ENCODE measurements around the gene ZBP1. TPM values are rescaled to one million over a fixed set of nuclear protein-coding genes. Genes with fewer than 3 reads are reported as not detected.

ZBP1 gene
- total RNA-seq, 1 donor from 2014 or later = not detected

DNA sequence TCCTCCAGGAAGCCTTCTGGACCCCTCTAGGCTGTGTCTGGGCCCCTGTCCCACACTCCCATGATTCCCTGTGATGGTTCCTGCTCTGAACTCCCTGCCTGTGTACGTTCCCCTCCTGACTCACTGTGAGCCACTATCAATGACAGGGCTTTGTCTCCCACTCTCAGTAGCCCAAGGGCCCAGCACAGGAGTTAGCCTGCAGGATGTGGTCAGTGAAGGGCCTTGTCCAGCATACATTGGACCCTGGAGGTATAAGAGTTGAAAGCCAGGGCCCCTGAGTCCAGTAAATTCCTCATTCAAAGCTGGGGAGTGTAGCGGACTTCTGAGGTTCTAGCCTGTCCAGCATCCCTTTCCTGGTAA is 19.0 kb downstream of the ZBP1 start:
- no peak for DNase-seq (ENCODE audit: low read depth, low spot score)

DNA sequence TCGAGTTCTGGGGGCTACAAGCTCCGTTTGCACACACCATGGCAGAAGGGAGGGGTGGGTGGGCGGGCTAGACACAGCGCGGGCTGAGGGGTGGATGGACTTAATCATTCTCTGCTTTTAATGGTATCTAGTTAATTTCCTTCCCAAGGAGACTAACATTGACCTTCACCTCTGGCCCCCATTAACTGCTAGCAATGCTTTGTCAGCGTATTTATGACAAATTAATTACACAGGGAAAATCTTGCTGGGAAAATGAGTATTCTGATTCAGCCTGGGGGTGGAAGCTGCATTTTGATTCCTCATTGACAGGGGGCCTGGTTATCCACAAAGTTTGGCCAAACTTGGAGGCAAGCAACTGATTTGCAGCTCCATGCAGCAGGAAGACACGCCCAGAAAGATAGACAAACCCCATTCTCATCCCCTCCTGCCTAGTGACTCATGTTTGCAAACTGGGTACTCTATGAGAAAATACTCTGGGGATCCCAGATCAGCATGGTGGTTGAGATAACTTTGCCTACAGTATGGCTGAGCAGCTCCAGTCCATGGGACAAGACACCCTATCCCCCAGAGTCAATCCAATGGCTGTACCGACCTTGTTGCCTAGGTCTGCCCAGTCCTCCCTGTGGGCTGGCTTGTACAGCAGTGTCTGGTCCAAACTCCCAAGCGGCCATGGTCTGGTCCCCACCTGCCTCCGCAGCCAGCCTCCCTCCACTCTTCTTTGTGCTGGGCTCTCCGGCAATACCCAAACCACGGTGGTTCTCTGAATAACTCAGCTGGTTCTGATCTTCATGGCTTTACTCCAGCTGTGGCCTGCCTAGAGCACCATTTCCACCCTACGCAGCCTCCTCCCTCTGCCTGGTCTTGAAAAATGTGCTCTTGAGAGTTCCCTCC is 19.7 kb downstream of the ZBP1 start:
- DNase-seq (ENCODE audit: low read depth, low spot score) = no peak

DNA sequence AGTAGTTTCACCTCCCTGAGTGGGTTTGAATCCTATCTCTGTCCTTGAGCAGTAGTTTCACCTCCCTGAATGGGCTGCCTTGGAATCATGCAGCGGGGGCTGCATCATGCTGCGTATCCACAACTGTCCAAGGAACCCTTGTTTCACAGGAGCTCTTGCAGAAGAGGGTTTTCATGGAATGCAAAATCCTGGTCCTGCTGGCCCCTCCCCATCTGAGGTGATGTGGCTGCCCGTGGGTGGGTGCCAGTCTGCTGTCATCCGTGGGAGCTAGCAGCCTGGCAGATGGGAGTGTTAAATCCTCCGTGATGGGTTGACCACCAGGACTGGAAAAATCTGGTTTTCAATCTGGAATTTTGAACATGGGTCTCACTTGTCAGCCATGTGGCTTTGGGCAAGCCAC is 21.7 kb downstream of the ZBP1 start:
- DNase-seq (ENCODE audit: low read depth, low spot score) = no peak

DNA sequence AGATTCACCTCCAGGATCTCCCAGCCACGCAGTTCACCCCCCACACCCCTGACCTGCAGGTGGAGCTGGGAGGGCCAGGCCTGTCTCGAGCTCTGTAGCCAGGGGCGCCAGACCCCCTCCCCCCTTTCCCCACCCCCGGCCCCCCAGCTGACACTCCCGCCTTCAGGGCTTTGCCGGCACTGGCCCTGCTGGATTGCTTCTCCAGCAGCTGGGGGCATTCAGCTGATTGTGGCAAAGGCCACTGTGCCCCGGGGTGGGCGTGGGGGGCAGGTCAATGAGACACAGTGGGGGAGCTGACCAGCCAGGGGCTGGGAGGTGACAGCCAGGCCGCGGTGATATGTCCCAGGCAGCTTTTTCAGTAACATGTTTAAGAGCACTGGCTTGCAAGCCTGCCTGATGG is 22.2 kb downstream of the ZBP1 start:
- DNase-seq (ENCODE audit: low read depth, low spot score) = no peak

DNA sequence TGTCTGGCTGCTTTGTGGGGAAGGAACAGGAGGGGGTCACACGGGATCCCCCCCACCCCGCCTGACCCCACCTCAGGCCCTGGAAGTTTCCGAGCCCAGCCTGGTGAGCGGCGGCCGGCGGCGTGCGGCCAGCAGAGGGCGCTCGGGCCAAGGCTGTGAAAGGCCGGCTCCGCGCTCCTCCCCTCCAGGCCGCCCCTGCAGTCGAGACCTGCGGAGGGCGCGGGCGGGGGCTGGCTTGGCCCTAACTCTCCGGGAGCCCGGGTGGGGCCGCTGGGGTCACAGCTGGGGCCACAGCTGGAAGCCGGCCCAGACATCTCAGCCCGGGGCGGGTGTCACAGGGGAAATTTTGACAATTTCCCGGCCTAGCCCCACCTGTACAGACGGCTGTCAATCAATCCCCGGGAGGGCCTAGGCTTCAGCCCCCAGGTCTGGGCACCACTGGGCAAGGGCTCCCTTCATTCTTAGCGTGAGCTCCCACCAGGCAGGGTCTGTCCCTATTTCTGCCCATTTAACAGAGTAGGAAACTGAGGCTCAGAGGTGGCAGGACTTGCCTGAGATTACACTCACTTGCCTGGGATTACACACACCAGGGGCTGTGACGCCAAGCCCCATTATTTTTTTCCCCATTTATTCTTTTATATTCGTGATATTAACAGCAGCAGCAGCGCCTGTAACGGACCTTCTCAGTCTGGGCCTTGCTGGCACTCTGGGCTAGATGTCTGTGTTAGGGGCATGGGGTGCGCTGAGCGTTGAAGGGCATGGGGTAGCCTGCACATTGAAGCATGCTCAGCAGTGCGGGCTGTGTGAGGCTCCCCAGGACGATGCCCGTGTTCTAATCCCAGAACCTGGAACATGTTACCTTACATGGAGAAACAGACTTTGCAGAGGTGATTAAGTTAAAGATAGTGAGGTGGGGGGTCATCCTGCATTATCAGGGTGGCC is 23.0 kb downstream of the ZBP1 start:
- no peak for DNase-seq (ENCODE audit: low read depth, low spot score)

DNA sequence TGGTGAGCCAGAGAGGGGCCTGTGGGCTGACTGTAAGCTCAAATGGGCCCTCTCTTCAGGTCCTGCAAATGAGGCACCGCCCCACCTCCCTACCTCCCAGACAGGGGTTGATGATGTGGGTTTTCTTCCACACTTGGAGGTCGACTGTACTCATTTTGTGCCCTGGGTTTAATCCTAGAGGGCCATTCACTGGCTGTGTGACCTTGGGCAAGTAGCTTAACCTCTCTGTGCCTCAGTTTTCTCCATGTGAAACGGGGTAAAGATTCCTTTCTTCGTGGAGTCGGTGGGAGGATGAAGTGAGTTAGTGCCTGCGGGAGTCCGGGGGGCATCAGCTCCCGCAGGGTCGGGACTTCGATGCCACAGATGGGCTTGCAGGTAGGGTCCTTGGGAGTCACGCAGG is 23.9 kb downstream of the ZBP1 start:
- DNase-seq (ENCODE audit: low read depth, low spot score) = no peak

DNA sequence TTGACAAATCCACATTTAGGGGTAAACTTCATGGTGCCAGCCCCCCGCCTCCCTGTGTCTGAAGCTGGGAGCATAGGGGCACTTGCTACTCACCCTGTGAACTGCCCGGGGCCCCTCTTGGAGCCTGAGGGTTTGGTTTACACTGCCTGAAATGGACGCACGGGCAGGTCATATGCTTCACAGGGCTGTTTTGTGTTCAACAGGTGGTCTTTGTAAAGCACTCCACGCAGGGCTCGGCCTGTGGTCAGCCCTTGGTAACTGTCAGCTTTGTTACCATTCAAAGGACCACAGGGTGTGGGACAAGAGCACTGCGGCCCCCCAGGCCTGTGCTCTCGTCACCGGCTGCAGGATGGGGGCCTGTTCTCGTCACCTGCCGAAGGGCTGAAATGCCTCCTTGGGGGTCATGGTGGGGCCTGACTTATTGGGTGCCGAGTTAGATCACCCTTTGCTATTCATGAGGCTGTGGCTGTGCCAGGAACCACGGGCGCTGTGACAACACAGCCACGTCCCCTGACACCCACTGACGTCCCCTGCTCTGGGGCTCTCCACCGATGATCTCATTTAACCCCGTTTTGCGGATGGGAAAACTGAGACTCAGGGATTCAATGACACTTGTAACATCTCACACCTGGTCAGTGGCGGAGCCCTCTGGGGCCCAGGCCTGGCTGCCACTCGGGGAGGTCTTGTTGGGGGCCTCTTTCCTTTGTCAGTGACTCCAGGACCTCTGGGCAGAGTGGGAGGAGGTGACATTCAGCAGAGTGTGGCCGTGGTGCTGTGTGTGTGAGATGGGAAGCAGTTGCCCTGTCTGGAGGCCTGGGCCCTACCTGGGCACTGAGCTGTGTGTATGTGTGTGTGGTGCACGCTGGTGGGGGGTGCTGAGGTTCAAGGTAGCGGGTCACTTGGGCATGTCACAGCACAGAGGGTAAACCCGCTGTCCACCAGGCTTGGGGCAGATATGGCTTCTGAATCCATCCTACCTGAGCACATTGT is 24.9 kb downstream of the ZBP1 start:
- no peak for DNase-seq (ENCODE audit: low read depth, low spot score)

DNA sequence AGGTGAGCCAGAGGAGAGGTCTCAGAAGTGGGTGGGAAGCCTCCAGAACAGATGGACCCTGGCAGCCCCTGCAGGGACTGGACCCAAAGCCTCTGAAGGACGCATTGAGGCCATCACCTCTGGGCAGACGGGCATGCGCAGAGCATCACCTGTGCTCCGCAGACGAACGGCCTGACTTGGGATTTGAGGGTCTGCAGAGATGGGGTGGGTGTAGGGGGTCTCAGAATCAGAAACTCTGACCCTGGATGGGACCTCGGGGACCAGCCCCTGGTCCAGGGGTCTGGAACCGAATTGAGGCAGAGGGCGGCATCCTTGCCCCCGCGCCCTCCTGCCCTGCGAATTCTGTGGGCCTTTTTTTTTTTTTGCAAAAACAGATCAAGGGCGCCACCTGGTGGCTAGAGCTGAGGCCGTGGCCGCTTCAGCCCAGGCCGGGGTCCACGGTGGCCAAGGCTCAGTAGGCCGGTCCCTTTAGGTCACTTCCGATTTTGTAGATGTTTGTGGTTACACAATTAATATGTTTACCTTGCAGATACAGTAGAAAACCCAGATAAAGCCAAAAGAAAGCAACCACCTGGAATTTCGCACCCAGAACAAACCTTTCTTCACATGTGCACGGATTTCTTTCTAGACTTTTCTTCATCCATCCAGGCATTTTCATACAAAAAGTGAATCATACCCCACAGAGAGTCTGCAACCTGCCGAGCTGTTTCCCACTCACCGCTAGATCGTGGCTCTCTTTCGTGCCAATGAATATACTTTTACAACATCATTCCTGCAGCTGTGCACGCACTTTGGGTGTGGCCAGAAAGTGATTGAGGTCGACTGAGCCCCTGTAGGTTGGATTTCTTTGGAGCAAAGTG is 25.9 kb downstream of the ZBP1 start:
- no peak for DNase-seq (ENCODE audit: low read depth, low spot score)

DNA sequence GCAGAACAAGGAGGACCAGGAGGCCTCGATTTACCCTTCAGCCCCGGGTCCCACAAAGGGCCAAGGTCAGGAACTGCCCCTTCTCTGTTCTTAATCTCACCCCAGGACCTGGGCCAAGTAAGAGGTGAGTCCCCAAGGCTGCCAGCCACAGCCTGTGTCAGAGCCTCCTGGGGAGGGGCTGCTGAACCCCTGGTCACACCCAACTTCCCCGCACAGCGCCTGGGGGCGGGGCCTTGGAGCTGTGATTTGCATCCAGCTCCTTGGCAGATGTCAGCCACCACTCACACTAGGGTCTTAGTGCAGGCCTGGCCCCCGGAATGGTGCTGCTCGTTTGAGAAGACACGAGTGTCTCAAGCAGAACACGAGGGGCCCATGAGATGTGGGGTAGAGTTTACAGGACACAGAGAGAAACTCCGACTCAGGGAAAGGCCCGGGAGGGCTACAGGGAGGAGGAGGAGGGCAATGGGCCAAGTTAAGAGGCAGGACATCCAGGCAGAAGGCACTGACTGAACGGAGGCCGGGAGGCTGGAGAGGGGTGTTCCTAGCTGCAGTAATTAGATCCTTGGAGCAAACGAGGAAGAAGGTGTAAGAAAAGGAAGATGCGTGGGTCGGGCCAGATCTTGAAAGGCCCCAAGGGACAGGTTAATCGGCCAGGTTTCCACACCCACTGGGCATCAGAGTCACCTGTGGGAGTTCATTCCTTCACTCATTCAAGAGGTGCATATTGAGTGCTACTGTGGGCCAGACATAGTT is 26.9 kb downstream of the ZBP1 start:
- DNase-seq (ENCODE audit: low read depth, low spot score) = no peak

DNA sequence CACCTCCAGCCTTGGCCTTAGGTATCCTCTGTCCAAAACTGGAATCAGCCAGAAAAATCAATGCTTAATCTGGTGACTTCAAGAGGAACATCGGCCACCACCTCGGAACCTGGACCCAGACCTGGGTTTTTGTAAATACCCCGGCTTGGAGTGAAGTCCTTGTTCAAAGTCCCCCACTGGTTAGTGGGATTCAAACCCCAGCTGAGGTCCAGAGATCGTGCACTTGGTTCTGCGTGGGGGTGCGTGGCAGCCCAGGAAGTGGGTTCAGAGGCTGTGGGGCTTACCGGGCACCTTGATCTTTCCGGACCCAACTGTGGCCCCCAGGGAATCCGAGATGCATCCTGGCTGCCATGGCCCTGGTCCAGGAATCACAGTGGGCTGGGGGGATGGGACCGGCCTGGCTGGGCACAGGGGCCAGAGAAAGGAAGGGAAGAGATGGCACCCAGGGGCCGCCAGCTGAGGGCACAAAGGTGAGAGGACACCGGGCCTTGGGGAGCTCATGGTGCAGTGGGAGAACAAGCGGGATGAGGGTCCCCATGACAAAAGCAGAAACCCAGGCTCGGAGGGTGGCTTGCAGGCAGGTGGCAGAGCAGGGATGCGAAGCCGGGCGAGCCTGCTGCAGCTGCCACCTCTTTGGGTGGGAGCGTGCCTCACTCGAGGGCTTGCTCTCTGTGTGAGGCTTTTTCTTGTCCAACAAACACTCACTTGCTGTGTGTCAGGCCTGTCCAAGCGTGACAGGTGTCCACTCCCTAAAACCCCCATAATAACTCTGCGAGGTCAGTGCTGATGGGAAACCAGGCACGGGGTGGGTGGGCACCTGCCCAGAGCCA is 27.7 kb downstream of the ZBP1 start:
- DNase-seq (ENCODE audit: low read depth, low spot score) = no peak

DNA sequence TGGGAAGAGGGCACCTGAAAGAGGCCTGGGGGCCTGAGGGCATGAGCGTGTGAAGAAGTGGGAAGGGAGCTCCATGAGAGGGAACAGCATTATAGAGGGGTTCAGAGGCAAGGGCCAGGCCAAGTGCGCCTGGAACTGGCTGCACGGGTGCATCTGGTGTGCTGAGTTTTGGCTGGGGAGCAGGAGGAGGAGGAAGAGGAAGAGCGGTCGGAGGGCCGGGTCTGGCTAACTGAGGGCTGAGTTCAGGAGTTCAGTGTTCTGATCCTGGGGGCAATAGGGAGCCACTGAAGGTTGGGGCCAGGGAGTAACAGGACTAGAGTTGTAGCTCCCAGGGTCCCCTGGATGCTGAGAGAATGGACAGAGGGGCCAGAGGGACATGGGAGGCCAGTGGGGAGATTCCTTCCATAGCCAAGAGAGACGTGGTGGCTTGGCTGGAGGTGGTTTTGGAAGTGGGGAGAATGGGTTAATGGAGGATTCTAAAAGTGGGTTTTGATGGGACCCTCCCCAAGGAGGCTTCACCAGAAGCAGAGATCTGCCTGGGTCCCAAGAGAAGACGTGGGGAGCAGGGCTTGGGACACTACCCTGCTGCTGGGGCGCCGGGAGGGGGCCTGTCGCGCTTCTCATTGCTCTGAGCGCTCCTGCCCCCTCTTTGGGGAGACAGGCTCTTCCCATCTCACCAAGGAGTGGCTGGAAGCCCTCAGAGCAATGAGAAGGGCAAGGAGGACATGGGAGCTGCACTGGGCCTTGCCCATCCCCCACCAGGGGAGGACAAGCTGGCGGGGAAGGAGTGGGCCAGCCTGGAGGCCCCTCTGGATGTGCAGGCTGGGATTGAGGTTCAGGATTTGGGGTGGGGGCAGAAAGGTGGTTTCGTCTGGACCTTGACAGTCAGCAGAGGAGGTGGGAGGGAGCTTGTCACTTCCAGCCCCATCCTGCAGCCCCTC is 28.7 kb downstream of the ZBP1 start:
- no peak for DNase-seq (ENCODE audit: low read depth, low spot score)

DNA sequence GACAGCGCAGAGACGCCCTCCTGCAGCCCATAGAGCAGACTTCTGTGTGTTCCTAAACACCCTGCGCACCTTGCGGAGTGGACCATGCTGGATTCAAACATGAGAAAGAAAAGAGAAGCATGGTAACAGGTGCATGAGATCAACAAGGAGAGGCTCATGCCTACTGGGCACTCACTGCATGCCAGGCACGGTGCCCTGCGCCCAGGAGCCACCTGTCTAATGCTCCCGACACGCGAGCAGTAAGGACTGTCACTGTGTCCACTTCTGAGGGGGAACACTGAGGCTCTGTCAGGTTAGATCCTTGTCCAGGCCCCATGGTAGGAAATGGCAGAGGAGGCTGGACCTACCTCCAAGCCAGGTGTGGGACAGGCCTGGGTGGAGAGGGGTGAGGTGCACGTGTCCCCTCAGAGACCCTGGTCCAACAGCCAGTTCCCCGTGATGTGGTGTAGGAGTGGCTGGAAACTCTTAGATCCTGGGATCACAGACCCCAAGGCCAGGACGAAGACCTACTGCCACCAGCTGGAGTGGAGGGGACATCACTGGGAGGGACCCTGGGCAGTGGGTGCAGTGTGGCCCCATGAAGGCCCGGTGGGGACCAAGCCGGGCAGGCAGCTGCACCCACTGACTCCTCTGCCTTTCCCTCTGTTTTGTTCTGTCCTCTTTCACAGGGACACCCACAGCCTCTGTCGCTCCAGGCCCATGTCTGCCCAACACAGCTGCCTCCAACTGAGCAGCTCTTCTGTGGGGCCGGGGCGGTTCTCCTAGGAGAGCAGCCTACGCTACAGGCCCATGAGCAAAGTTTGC is 29.5 kb downstream of the ZBP1 start:
- DNase-seq (ENCODE audit: low read depth, low spot score) = no peak

DNA sequence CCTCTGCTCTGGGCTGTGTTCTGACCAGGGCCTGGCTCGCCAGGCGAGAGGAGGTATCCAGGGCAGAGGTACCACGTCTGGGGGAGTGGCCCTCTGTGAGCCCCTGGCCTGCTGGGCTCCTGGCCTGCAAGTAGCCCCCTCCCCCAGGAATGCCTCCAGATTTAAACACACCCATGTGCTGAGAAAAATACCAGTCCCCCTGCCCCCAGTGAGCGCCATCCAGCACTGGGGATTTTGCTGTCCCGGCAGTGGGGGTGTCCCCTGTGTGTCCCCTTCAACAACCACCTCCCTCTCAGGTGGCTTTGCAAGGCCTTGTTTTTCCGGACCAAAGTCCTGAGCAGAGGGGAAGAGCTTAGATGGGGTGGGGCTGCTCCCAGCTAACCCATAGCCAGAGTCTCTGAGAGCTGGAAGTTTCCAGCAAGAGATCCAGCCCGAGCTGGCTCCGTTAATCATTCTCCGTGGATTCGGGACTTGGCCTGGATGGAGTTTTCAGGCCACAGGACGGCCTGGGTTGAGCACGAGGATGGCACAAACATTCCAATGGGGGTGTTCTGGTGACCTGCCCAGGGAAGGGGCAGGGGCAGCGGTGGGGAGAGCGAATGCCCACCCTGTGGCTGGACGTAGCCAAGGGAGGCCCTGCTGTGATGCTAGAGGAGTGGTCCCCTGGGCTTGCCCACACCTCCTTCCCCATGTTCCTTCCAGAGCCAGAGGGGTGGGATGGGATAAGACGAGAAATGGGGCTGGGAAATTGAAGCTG is 30.3 kb downstream of the ZBP1 start:
- no peak for DNase-seq (ENCODE audit: low read depth, low spot score)

DNA sequence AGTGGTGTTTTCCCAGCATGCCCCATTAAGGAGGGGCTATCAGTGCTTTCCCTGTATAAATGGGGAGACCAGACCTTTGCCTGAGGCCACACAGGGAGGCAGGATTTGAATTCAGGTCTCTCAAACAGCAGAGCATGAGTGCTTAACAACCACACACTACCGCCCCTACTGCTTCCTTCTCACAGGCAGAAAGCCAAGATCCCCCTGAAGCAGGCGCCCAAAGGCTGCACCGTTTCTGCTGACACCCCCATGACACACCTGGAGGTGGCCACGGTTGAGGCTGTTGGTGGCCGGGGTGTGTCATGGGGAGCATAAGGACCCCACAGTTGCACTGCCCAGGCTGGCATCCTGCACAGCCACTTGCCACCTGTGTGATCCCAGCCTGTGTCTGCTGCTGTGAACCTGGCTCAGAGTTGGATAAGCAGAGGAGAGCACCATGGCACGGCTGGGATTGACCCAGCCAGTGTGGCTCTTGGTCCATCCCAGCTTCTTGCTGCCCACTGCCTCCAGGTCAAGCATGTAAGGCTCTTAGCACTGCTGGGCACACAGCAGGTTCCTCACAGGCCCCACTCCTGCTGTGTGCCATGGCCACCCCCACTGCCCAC is 31.0 kb downstream of the ZBP1 start:
- DNase-seq (ENCODE audit: low read depth, low spot score) = no peak

DNA sequence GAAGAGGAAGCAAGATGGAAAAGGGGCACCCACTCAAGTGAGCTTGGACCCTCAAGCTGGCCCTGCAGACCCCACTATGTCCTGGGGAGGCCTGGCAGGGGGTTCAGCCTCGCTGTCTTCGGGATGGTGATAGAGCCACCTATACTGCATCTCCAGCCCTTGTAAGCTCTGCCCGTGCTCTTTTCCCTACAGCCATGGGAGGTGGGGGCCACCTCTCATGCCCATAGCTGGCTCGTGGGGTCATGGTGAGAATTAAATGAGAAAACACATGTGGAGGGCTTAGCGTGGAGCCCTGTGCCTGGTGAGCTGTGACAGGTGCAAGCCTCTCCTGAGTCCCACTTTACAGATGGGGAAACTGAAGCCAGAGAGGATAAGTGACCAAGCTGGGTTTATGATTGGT is 31.6 kb downstream of the ZBP1 start:
- DNase-seq (ENCODE audit: low read depth, low spot score) = no peak

DNA sequence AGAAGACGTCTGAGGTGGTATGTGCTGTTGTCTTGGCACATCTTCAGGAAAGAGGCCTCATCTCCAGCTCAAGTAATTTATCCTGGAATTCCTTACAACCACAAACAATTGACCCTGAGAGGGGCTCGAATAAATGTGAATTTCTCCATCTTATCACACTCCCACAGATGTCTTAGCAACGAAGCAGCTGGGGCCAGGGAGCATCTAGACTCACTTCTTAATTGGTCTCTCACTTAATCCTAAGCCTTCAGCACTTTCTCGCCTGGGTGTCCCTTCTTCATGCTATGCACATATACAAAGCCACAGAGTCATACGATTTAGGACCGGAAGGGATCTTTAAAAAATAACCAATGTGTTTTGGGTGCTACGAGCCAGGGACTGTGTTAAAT is 32.2 kb downstream of the ZBP1 start:
- no peak for DNase-seq (ENCODE audit: low read depth, low spot score)
